SK-N-SH (cell line): ENCODE measurements around the gene G6PC1. TPM values are rescaled to one million over a fixed set of nuclear protein-coding genes. Genes with fewer than 3 reads are reported as not detected.

Experiments used
- CTCF ChIA-PET: fragments of 300-600, 350-600 bp; formaldehyde crosslinking; extraction: SDS; loops from one replicate; lab custom pipeline; 2021; lab: Yijun Ruan, JAX
- POLR2A ChIA-PET: fragments of 350-600 bp; sonication (Branson Sonifier 250); formaldehyde crosslinking; extraction: SDS; loops from one replicate; lab custom pipeline; 2020; ENCODE audit warnings: antibody characterized with exemption, inconsistent platforms; lab: Yijun Ruan, JAX
- DNase-seq: peaks from one replicate; pipeline ENCODE4 v3.0.0; 2012
- H2AFZ ChIP-seq: fragments of 200-600 bp; sonication (generic); 2 replicates; pipeline ENCODE4 v1.8.1; 2016; ENCODE audit warnings: antibody characterized with exemption, mild to moderate bottlenecking, low read depth
- H3F3A ChIP-seq: fragments of 200-600 bp; sonication (generic); replicated peaks from 2 replicates; pipeline ENCODE3; 2016; ENCODE audit warnings: antibody characterized with exemption, mild to moderate bottlenecking; ENCODE audit not compliant: insufficient read depth
- H3K27ac ChIP-seq, 2 experiments: fragments of 200-500 bp in 1 of 2; fragments of 200-600 bp in 1 of 2; sonication (Bioruptor generic) in 1 of 2; sonication (generic), shearing (Covaris generic) in 1 of 2; 2 replicates each; pipeline versions ENCODE4 v1.5.1 to v1.6.1; 2014 to 2016; ENCODE audit warnings: low read depth in 2 of 2, inconsistent platforms in 1 of 2, low read length in 1 of 2, mild to moderate bottlenecking in 1 of 2, mixed read lengths in 1 of 2
- H3K27me3 ChIP-seq: fragments of 200-600 bp; sonication (generic), shearing (Covaris generic); 2 replicates; pipeline ENCODE4 v1.6.1; 2016; ENCODE audit warnings: mixed run types; ENCODE audit not compliant: insufficient read depth
- H3K36me3 ChIP-seq, 2 experiments: fragments of 200-500 bp in 1 of 2; fragments of 200-600 bp in 1 of 2; sonication (Bioruptor generic) in 1 of 2; sonication (generic) in 1 of 2; replicated peaks in 1 of 2; 2 replicates each; pipeline versions ENCODE3 to v1.5.1; 2014 to 2016; ENCODE audit warnings: low read length in 1 of 2, mild to moderate bottlenecking in 1 of 2; ENCODE audit not compliant: insufficient read depth in 2 of 2, control insufficient read depth in 1 of 2
- H3K4me1 ChIP-seq, 2 experiments: fragments of 200-500 bp in 1 of 2; fragments of 200-600 bp in 1 of 2; sonication (Bioruptor generic) in 1 of 2; sonication (generic), shearing (Covaris generic) in 1 of 2; 2 replicates each; pipeline versions ENCODE4 v1.5.1 to v1.6.1; 2014 to 2016; ENCODE audit warnings: low read depth in 1 of 2, low read length in 1 of 2, mixed run types in 1 of 2; ENCODE audit not compliant: insufficient read depth in 2 of 2, control insufficient read depth in 1 of 2
- H3K4me2 ChIP-seq: fragments of 200-600 bp; sonication (generic), shearing (Covaris generic); 2 replicates; pipeline ENCODE4 v1.6.1; 2017; ENCODE audit warnings: mixed run types
- H3K4me3 ChIP-seq, 2 experiments: fragments of 200-500 bp in 1 of 2; fragments of 200-600 bp in 1 of 2; sonication (Bioruptor generic) in 1 of 2; sonication (generic), shearing (Covaris generic) in 1 of 2; 2 replicates each; pipeline versions ENCODE4 v1.5.1 to v1.8.1; 2014 to 2016; ENCODE audit warnings: low read depth in 2 of 2, inconsistent platforms in 1 of 2, low read length in 1 of 2, mild to moderate bottlenecking in 1 of 2, mixed read lengths in 1 of 2, moderate library complexity in 1 of 2
- H3K79me2 ChIP-seq: fragments of 200-600 bp; sonication (generic); 2 replicates; pipeline ENCODE4 v1.8.1; 2017; ENCODE audit warnings: mild to moderate bottlenecking; ENCODE audit not compliant: insufficient read depth
- H3K9ac ChIP-seq: fragments of 200-600 bp; sonication (generic); 2 replicates; pipeline ENCODE4 v1.6.1; 2017; ENCODE audit warnings: mixed run types
- H3K9me2 ChIP-seq: fragments of 200-600 bp; sonication (generic); 2 replicates; pipeline ENCODE4 v1.6.1; 2017; ENCODE audit warnings: mixed run types
- H3K9me3 ChIP-seq: fragments of 200-600 bp; sonication (generic); 2 replicates; pipeline ENCODE4 v1.6.1; 2017; ENCODE audit warnings: mixed run types, mild to moderate bottlenecking, moderate library complexity
- H4K20me1 ChIP-seq: fragments of 200-600 bp; sonication (generic); 2 replicates; pipeline ENCODE4 v1.6.1; 2017; ENCODE audit warnings: mild to moderate bottlenecking, mixed run types; ENCODE audit not compliant: insufficient read depth
- CHD2 ChIP-seq: fragments of 150-350 bp; IDR thresholded peaks from 2 replicates; pipeline ENCODE4 v1.6.1; 2018; ENCODE audit warnings: low read length; ENCODE audit not compliant: partially characterized antibody
- CTCF ChIP-seq: fragments of 200-600 bp; sonication (generic); IDR thresholded peaks from 2 replicates; pipeline ENCODE4 v1.6.1; 2017; ENCODE audit warnings: antibody characterized with exemption, mild to moderate bottlenecking, moderate library complexity
- EP300 ChIP-seq, 2 experiments: IDR thresholded peaks; 2 replicates each; pipeline versions ENCODE4 v1.4.0 to v1.6.1; 2012; ENCODE audit warnings: borderline replicate concordance in 1 of 2, low read depth in 1 of 2, low read length in 1 of 2
- EZH2phosphoT487 ChIP-seq: fragments of 200-600 bp; sonication (generic); IDR thresholded peaks from 2 replicates; pipeline ENCODE4 v1.6.1; 2017; ENCODE audit warnings: low read depth, mixed run types, mild to moderate bottlenecking, antibody characterized with exemption, moderate library complexity, borderline replicate concordance
- GATA2 ChIP-seq: sonication (generic); formaldehyde crosslinking; IDR thresholded peaks from 2 replicates; pipeline ENCODE4 v1.5.0; 2020; ENCODE audit warnings: mild to moderate bottlenecking, missing genetic modification reagents
- IRF3 ChIP-seq: fragments of 150-350 bp; IDR thresholded peaks from 2 replicates; pipeline ENCODE4 v1.6.1; 2016; ENCODE audit warnings: mild to moderate bottlenecking, low read depth, low read length
- MAX ChIP-seq: IDR thresholded peaks from 2 replicates; pipeline ENCODE4 v1.4.0; 2012; ENCODE audit warnings: low read depth
- PBX3 ChIP-seq: IDR thresholded peaks from 2 replicates; pipeline ENCODE4; 2012
- POLR2AphosphoS5 ChIP-seq: IDR thresholded peaks from 2 replicates; pipeline ENCODE4 v1.6.1; 2012; ENCODE audit warnings: low read depth, low read length
- RAD21 ChIP-seq: IDR thresholded peaks from 2 replicates; pipeline ENCODE4 v1.6.1; 2012; ENCODE audit warnings: mild to moderate bottlenecking, low read length
- RCOR1 ChIP-seq: fragments of 150-350 bp; IDR thresholded peaks from 2 replicates; pipeline ENCODE4 v1.6.1; 2017; ENCODE audit warnings: antibody characterized with exemption, low read length
- RXRA ChIP-seq: IDR thresholded peaks from 2 replicates; pipeline ENCODE4 v1.4.0; 2012; ENCODE audit warnings: low read depth, mild to moderate bottlenecking, borderline replicate concordance
- SIN3A ChIP-seq: IDR thresholded peaks from 2 replicates; pipeline ENCODE4 v1.6.1; 2012; ENCODE audit warnings: low read depth, mild to moderate bottlenecking, low read length, moderate library complexity, borderline replicate concordance
- SMC3 ChIP-seq: IDR thresholded peaks from 2 replicates; pipeline ENCODE4 v1.6.1; 2012; ENCODE audit warnings: low read depth, low read length, improper control_type of control experiment
- WGBS: methylation state at CpG from one replicate; pipeline ENCODE4 v1.1.6; 2017; ENCODE audit warnings: low lambda C conversion rate; 5-methylcytosine and 5-hydroxymethylcytosine counted together
- polyA plus RNA-seq, 3 experiments: library from polyadenylated mRNA; depleted of rRNA; stranded (reverse); fragments of >200 nt; gene quantifications; 2 replicates each; pipeline ENCODE4 v1.2.3, GENCODE V29; 2012
- TF ChIP-seq, protein P1 (sequence below): IDR thresholded peaks from 2 replicates; pipeline ENCODE4 v1.6.1; 2012; ENCODE audit warnings: mild to moderate bottlenecking, low read depth, low read length, moderate library complexity

G6PC1 gene
- polyA plus RNA-seq, 1 of the 3 experiments (the other 2 are of a cell fraction), result not detected

- TF ChIP-seq CTCF (no peak), CHD2 (no peak)
These were observed 8.5 kb downstream of the G6PC1 start (continued) for GRCh38 chr17:42908872-42909700.

DNA sequence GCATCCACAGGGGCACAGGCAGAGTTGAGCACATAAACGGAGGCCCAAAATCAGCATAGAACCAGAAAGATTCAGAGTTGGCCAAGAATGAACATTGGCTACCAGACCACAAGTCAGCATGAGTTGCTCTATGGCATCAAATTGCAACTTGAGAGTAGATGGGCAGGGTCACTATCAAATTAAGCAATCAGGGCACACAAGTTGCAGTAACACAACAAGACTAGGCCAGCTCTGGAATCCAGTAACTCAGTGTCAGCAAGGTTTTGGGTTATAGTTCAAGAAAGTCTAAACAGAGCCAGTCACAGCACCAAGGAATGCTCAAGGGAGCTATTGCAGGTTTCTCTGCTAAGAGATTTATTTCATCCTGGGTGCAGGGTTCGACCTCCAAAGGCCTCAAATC, 12.9 kb downstream of the G6PC1 start:
- Histone ChIP-seq H3K9me3 (no peaks in the 10 kb centered on the region), H3K36me3 (no peaks in the 10 kb centered on the region), H3K79me2 (no peaks in the 10 kb centered on the region), H4K20me1 (no peaks in the 10 kb centered on the region)
- POLR2A ChIA-PET, result no interaction called here
- TF ChIP-seq RAD21 (no peak), MAX (no peak), EZH2phosphoT487 (no peak), POLR2AphosphoS5 (no peak), PBX3 (no peak), IRF3 (no peak), SMC3 (no peak), CTCF (no peak), EP300 (IDR thresholded peaks at IDR 0.05; ENCODE audit: borderline replicate concordance in 1 of 2, low read depth in 1 of 2, low read length in 1 of 2) (no peak), GATA2 (CRISPR knock-in tag) (no peak), SIN3A (no peak), RXRA (no peak), RCOR1 (no peak)
- TF ChIP-seq, protein P1, sequence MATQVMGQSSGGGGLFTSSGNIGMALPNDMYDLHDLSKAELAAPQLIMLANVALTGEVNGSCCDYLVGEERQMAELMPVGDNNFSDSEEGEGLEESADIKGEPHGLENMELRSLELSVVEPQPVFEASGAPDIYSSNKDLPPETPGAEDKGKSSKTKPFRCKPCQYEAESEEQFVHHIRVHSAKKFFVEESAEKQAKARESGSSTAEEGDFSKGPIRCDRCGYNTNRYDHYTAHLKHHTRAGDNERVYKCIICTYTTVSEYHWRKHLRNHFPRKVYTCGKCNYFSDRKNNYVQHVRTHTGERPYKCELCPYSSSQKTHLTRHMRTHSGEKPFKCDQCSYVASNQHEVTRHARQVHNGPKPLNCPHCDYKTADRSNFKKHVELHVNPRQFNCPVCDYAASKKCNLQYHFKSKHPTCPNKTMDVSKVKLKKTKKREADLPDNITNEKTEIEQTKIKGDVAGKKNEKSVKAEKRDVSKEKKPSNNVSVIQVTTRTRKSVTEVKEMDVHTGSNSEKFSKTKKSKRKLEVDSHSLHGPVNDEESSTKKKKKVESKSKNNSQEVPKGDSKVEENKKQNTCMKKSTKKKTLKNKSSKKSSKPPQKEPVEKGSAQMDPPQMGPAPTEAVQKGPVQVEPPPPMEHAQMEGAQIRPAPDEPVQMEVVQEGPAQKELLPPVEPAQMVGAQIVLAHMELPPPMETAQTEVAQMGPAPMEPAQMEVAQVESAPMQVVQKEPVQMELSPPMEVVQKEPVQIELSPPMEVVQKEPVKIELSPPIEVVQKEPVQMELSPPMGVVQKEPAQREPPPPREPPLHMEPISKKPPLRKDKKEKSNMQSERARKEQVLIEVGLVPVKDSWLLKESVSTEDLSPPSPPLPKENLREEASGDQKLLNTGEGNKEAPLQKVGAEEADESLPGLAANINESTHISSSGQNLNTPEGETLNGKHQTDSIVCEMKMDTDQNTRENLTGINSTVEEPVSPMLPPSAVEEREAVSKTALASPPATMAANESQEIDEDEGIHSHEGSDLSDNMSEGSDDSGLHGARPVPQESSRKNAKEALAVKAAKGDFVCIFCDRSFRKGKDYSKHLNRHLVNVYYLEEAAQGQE, result no peak
- TF ChIP-seq, all 33 proteins: peak for 0
- no peak overlapping the region for H3K9ac ChIP-seq
- no peak overlapping the region for H3K4me3 ChIP-seq
- no peak for DNase-seq
- peaks cover 40% of the 10 kb centered on the region for H3K27me3 ChIP-seq
- no peak overlapping the region for H3K27ac ChIP-seq
- CTCF ChIA-PET, result interaction anchor here (1.7 kb wide), 1 partner anchor 335 kb away, joined by 3 read pairs; no protein-coding TSS in a partner anchor
- no peaks in the 10 kb centered on the region for H3F3A ChIP-seq
- H2AFZ ChIP-seq, result no peak overlapping the region
- H3K4me2 ChIP-seq, result no peak overlapping the region
- H3K4me1 ChIP-seq, result no peaks in the 10 kb centered on the region
- 21% methylated on average over 2 of the region's 2 CpGs for WGBS
- no peaks in the 10 kb centered on the region for H3K9me2 ChIP-seq
